Esophagus squamous epithelium (tissue), 4 donors: Measurements from ENCODE around the gene TSKS.

Source experiments
- CTCF ChIP-seq, 6 experiments: fragments of 450-650 bp in 4 of 6; fragments of 200-600 bp in 2 of 6; sonication (generic) in 2 of 6; IDR thresholded peaks; one replicate each; pipeline ENCODE4 v1.5.1; 2016 to 2019; ENCODE audit warnings: antibody characterized with exemption in 6 of 6, mild to moderate bottlenecking in 4 of 6, moderate library complexity in 4 of 6
- POLR2A ChIP-seq, 4 donors: fragments of 450-650 bp; IDR thresholded peaks; one replicate each; pipeline ENCODE4 v1.6.1; 2017; ENCODE audit warnings: antibody characterized with exemption in 4 of 4, mild to moderate bottlenecking in 4 of 4, moderate library complexity in 3 of 4

- no peak for TF ChIP-seq CTCF (IDR thresholded peaks at IDR 0.05)
- no peak for TF ChIP-seq POLR2A (IDR thresholded peaks at IDR 0.05)
Observed at GRCh38 chr19:49788857-49789256, 25.8 kb upstream of the TSKS start.
